NK-92 treated with Interleukin-12 subunit alpha and Interleukin-12 subunit beta, amount 100 ng/mL, for 24 hours (cell line): Measurements from ENCODE around the gene SIRPA.
A peak's percentile ranks its signal among the peaks of the same experiment; 100 is the strongest.

ENCODE experiments used
- DNase-seq: peaks from one replicate; lab custom pipeline; 2025; lab: John Stamatoyannopoulos, UW

The SIRPA gene

DNA sequence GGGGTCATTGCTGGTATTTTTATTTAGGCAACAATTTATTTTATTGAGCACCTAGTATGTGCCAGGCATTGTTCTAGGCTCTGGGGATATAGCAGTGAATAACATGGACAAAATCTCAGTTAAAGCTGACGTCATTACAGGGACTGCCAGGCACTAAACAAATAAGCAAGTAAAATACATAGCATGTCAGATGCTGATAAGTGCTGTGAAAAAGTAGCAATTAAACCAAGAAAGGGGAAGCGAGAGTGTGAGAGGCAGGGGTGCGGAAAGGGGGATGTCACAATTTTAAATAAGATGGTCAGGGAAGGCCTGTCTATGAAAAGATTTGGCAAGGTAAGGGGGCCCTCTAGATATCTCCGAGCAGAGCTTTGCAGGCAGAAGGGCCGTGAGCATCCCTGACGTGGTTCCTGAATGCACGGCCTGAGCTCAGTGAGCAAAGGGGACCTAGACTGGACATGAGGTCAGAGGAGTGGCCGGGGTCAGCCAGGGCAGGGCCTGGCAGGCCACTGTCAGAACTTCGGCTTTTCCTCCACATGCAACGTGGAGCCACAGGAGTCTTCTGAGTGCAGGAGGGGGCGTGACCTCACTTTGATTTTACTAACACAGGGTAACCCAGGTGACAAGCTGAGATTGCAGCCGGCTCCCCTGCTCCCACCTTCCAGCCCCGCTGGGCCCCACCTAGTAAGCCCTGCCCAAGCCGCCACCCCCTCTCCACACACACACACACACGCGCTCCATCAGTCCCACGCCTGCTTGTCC lies 24.2 kb upstream of the SIRPA start:
- no peak for DNase-seq

DNA sequence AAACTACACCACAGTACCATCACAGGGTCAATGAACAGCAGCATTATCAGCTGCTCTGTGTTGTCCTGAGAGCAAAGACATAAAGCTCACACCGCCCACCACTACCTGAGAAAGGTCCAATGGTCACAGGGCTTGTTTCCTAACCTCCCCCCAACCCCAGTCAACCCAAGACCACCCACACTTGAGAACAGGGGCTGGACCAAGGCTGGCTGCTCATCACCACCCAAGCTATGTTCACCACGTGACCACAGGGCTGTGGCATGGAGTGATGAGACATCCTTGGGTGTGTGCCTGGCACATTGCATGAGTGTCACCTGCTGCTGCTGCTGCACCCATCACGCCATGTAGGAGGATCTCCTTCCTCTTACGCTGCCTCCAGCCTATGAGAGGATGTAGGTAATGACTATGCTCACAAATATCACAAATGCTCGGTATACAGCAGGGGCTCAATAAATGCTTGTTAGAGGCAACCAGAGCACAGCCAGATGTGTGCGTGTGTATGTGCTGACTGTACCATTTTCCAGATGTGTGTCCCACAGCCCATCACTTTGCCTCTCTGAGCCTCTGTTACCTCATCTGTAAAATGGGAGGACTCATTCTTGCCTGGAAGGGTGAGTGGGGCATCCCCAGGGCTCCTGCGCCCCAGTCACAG lies 23.3 kb upstream of the SIRPA start:
- peak; percentile 63 for DNase-seq

DNA sequence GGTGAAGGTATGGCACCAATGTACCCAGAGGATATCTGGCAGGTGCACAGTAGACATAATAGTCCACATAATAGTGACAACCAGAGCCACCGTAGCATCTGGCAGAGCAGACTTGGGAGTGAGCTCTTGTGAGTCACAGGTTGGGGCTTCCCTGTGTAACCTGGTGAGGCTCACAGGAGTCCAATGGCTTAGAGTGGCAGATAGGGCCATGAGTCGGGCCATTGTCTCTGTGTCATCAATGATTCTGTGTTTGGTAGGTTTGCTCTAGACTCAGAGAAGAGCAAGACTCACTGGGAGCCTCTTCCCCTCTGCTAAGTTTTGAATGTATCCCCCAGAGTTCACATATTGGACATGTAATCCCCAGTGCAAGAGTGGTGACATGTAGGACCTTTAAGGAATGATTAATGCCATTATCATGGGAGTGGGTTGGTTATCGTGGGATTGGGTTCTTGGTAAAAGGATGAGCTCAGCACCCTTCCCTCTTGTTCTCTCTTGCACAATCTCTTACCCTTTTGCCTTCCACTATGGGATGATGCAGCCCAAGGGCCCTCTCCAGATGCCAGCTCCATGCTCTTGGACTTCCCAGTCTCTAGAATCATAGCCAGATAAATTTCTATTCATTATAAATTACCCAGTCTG lies 22.6 kb upstream of the SIRPA start:
- DNase-seq: no peak

DNA sequence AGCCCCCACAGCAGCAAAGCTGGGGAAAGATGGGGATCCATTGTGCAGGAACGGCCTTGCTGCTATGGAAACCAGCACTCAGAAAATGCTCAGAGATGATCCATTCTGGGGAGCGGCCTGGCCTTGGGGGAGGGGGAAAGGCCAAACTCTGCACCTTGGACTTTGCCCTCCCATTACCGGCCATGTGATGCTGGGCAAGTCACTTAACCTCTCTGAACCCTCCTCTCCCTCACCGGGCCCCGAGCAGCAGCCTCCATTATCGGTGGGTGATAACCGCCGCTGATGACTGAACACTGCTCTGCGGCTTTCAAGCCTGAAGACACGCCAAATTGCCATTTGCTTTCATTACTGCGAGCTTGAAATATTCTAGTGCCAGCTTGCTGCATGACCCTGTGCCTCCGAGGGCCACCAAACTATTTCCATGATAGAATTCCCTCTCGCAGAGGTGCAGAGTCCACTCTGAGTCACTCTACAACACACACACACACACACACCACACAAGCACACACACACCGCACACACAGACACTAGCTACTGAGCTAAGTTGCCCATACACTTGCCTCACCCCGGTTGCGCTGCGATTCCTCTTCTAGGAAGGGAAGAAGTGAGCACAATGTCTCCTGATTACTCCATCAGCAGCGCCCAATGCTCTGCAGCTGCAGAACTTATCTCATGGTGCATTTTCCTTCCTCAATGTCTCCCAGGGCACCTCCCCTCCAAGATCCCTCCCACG lies 20.6 kb upstream of the SIRPA start:
- DNase-seq: no peak

DNA sequence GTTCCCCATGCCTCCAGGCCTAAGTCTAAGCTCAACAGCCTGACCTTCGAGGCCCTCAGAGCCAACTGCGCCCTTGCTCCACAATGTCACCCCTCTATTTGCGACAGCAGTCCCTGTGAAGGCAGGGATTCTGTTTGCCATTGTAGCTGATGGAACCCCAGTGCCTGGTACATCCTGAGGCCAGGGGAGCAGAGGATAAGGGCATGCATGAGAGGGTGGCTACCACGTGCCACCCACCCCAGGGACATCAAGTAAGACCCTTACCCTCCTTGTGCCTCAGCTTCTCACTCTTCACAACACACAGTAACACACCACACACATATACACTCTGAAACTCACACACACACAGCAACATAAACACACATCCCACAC lies 20.0 kb upstream of the SIRPA start:
- DNase-seq: no peak

DNA sequence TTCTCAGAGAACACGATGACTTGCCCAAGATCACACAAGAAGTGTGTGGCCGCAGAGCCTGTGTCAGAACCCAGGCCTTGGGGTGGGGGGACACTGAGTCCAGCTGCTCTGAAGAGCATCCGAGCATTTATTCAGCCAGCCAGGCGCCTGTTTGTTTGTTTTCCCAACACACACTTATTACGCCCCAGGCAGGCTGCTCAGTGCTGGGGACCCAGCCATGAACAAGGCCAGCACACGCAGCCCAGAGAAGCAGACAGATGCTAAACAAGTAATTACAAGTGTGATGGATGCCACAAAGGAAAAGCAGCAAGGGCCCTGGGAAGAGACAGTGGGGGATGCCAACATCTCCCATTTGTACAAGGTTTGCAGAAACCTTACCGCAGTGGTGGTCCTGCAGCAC lies 19.4 kb upstream of the SIRPA start:
- DNase-seq: no peak

DNA sequence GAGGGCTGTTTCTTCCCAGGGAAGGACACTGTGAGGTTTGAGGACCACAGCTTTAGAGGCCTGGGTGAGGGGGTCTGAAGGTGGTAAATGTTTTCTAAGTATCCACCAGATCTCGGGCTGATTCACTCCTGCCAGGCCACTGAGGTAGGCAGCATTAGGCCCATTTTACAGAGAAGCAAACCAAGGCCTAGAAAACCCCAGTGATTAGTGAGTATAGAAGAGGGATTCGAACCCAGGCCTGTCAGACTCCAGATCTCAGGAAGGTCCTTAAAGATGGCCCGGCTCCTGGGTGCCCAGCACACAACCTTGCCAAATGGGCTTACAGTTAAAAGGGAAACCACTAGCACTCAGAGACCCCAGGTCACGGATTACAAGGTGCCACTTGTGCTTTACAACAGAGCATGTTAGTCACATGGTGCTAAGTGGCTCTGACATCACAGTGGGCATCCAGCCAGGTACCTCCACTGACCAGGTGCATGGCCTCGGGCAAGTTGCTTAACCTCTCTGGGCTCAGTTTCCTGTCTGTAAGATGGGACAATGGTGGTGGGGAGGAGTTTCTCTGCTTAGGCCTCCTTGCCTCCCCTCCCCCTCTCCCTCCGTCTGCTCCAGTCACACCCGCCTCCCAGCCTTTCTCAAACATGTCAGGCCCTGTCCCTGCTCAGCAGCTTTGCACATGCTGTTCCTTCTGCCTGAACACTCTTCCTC lies 18.8 kb upstream of the SIRPA start:
- DNase-seq: no peak

DNA sequence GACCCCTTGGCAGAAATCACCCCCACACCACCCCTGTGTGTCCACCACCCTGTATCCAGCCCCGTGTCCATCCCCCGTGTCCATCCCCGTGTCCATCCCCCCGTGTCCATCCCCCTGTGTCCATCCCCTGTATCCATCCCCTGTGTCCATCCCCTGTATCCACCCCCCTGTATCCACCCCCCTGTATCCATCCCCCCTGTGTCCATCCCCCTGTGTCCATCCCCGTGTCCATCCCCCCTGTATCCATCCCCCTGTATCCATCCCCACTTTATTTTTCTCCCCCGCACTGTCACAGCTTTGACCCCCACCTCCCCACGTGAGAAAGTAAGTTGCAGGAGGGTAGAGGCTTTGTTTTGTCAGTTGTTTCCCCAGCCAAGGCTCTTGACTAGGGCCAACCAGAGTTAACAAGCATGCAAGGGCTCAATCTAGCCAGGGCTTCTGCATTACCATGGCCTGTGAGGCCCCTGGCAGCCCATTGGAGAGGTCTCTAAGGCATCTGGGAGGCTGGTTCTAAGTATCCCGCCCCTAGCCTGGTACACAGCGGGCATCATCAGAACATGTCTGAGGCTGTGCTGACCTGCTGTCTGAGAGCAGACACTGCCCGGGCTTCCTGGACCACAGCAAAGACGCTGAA lies 18.1 kb upstream of the SIRPA start:
- no peak for DNase-seq

DNA sequence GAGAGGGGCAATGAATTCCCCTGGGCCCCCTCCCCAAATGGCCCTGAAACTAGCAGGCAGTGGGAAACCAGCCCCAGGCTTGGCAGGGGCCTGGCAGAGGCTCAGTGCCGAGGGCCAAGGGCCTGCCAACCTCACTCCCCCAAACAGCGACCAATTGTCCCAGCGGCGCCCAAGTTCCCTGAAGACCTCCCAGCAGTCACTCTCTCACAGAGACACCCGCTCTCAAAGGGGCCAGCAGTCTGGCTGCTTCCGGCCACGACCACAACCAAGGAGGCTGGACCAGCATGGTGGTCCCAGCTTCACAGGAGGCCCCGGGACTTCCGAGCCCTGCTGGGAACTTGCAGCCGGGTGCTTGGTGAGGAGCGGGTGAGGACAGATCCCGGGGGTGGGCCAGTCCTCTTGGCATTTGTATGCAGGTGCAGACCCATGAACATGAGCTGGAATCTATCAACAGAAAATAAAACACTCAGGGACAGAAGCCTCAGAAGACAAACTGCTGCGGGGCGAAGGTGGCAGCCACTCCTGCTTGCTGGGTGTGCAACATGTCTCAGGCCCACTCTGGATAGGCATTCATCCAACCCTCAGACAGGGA lies 17.5 kb upstream of the SIRPA start:
- no peak for DNase-seq

DNA sequence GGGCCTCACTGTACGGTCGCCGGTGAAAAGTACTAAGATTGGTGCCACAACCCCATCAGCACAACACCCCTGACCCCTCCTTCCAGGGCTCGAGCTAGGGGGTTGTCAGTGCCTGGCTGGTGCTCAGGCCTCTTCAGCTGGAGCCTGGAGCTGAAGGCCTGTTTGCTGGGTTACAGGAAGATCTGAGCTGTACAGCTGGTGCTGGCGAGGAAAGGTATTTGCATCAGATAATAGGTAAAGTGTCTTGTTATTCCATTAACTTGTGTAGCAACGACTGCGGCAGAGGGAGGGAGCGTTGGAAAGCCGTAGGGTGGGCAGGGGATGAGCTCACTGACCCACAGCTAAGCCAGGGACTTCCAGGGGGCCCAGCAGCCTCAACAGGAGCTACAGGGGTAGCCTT lies 15.8 kb upstream of the SIRPA start:
- DNase-seq: no peak

DNA sequence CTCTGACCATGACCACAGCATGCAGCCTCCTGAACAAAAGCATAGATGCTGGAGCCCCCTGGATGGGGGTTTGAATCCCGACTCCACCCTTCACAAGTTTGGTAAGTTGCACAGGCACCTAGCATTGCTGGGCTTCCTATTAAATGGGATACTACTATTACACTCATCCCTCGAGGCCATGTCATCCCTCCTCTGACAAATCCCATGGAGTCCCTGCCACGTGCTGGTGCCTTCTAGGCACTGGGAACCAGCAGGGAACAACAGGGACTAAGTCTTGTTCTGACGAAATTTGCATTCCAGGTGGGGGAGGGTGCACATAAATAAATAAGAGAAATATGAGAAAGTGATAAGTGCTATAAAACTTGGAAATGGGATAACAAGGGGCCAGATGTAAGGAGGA lies 15.3 kb upstream of the SIRPA start:
- no peak for DNase-seq

DNA sequence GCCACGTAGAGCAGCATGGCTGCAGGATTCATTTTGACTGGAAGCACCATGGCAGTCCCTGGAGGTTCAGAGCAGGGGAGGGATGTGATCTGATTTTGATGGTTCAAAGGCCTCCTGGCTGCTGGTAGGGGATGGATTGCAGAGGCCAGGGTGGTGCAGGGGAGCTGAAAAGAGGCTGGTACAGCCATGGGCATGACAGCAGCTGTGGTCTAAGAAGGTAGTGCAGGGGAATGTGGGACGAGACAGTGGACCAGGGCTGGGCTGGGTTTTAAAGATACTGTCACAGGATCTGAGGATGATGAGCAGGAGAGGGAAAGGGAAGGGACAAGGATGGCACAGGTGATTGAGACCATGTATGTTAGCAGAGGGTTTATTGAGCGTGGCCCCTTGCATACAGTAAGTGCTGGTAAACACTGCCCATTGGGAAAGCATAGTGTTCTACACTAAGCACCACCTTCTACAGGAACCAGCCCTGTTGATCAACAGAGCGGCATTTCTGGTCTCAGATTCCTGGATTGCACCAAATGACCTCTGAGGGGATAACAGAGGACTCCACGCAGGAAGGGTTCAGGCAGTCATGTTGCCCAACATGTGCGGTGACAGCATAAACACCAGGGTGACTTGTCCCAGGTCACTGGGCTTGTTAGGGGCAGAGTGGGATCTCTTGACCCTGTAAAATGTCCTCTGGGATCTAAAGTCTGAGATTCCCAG lies 14.5 kb upstream of the SIRPA start:
- no peak for DNase-seq

DNA sequence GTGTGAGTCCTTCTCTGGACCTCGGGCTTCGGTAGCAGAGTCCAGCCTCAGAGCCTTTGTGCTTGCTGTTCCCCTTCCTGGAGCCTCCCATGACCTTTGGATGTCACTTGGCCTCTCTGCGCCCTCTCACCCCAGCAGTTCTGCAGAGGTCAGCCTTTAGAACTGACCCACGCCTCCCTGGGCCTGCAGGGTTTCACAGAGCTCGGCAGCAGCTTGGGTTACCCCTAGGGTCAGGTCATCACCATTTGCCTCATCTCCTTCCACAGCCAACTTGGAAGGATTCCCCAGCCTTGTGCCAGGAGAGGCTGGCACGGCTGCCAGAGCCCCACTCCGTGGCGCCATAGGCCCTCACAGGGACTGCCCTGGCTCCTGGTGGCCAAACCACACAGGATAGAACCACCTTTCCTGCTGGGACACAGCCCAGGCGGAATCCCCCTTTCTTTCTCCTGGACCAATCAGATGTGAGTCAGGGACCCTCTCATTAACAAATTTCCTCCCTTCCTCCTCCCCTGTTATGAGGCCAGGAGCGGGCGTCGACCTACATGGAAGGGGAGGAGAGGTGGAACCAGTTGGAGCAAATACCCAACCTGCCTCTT lies 13.9 kb upstream of the SIRPA start:
- no peak for DNase-seq

DNA sequence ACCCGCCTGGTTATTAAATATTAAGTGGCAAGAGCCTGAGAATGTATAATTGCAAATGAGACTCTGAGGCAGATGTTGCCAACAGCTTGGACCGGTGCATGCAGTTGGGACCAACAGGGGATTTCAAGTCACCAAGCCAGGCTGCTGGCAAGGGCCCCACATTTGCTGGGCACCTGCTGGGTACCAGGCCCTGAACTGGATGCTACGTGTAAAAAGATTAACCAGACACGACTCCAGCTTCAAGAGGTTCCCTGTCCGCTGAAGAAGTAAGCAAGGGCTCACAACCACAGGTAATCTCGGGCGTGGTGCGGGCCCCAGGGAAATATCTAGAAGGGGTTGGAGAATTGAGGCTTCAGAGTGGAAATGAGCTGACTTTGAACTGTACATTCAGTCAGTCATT lies 13.2 kb upstream of the SIRPA start:
- DNase-seq: no peak

DNA sequence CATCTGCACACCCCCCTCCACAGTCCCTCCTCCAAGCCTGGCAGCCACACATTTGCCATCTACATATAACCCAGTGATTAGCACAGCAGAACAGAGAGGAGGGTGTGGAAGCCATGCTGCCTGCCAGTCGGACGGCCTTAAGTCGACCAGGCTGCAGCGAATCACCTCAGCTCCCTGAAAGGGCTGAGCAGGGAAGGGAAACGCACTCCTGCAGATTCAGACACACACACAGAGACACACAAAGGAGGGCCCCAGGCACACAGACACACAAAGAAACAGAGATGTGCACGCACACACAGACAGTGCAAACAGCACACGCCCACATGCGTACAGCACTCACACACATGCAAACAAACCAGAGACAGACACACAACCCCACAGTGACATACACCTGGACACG lies 11.2 kb upstream of the SIRPA start:
- no peak for DNase-seq

DNA sequence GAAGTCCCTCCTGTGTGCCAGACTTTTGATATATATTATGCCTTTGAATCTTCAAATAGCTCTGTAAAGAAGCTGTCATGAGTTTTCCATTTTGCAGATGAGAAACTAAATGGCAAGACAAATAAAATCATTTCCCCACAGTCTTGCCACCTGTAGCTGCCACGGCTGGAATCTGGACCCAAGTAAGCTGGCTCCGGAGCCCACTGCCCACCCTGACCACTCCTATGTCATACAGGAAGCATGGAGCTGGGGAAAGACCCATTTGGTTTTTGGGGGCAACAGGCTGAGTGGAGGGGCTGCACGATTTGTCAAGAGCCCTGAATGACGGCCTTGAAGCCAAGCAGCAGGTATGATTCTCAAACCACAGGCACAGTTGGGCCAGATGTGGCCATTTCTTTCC lies 10.0 kb upstream of the SIRPA start:
- DNase-seq: no peak

DNA sequence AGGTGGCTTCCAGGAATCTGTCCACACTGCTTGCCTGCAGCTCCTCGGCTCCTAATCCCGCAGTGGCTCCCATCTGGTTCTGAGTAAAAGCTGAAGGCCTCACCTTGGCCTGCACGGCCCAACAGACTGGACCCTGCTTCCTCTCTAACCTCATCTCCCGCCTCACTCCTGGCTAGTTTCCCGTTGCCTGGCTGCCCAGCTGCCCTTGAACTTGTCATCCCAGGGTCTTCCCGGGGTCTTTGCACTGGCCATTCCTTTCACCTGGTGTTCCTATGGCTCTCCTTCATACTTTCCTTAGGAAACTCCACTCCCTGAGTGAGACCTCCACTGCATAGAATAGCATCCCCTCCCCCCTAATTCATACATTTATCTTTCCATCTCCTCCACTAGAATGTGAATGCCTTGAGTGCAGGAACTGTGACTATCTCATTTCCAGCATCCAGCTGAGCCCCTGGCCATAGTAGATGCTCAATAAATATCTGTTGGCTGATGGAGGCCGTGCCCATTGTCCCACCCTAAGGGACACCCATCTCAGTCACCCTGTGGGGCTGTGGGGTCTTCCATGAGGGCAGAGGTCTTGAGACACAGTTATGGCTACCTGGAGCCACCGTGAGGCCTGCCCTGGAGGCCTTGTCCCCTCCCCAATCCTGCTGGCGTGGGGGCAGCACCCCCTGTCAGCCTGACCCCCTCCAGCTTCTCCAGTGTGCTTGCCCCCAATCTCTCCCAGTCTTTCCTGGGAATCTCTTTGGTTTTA lies 9.1 kb upstream of the SIRPA start:
- no peak for DNase-seq

DNA sequence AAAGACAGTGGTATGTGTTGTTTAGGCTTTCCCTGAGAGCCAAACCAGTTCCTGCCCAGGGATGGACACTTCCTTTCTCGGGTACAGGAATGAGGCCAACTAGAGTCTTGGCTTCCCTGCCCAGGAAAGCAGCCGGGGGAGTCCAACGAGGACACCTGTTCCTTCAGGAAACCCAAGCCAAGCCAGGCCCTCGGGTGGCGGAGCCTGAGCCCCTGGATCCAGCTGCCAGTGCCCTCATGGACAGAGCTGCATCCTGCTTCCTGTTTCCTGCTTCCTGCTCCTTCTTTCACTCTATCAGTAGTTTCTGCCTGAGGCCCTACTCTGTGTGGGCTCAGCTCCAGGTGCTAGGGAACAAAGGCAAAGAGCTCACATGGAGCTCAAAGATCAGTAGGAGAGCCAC lies 7.9 kb upstream of the SIRPA start:
- DNase-seq: no peak

DNA sequence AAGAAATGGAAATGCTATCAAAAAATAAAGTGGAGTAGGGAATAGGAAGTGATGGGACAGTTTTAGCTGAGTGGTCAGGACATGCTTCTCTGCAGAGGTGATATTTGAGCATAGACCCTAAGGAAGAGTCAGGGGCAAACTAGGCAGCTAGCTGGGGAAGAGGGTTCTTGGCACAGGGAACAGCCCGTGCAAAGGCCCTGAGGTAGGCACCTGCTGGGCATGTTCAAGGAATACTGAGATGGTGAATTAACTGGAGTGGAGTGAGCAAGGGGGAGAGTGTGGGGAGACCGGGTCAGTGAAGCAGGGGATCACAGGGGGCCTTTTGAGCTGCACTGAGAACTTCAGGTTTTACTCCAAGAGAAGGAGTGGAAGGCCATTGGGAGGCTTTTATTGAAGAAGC lies 7.5 kb upstream of the SIRPA start:
- no peak for DNase-seq
